Gastrocnemius medialis (tissue), 4 donors: ENCODE measurements around the gene PNMT.

Experiments used
- CTCF ChIP-seq, 5 experiments: fragments of 450-650 bp in 3 of 5; fragments of 200-600 bp in 2 of 5; sonication (generic) in 2 of 5; IDR thresholded peaks in 4 of 5; conservative IDR thresholded peaks in 1 of 5; 1 replicate in 4 of 5; 2 replicates in 1 of 5; pipeline ENCODE4 v1.5.1; 2016 to 2019; ENCODE audit warnings: antibody characterized with exemption in 5 of 5, mild to moderate bottlenecking in 3 of 5, moderate library complexity in 3 of 5
- POLR2A ChIP-seq, 2 donors: fragments of 450-650 bp; IDR thresholded peaks; one replicate each; pipeline ENCODE4 v1.6.1; 2017; ENCODE audit warnings: antibody characterized with exemption in 2 of 2, mild to moderate bottlenecking in 2 of 2, moderate library complexity in 2 of 2

- TF ChIP-seq POLR2A (IDR thresholded peaks at IDR 0.05) (no peak), CTCF (IDR thresholded peaks at IDR 0.05 in 4 of 5, conservative IDR thresholded peaks at IDR 0.05 in 1 of 5) (no peak)
Observed at GRCh38 chr17:39659279-39660010, 8.8 kb upstream of the PNMT start.
